ENCODE measurements around the gene HMGA1. TPM values are rescaled to one million over a fixed set of nuclear protein-coding genes. Genes with fewer than 3 reads are reported as not detected.

The HMGA1 gene
- total RNA-seq, 1 donor from 2014 or later, result 16.3 TPM

DNA sequence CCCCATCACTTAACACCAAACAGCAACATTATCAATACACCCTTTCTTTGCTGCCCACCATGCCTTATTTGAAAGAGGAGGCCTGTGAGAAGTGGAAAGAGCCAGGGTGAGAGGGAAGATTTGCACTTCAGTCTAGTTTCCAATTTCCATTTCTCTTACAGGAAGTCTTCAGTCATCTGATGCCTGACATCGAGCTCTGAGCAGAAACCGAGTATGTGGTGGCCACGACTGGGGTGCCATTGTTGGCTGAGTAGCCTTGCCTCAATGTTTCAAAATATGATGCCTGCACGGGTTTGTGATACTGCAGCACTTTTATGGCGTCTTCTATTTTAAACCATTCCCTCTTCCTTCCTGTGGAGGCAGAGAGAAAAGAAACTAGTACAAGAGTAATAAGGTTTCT, 51.9 kb downstream of the HMGA1 start:
- DNase-seq (ENCODE audit: low read depth in 2 of 2), result peak in 1 of 2 donors; percentile 14

DNA sequence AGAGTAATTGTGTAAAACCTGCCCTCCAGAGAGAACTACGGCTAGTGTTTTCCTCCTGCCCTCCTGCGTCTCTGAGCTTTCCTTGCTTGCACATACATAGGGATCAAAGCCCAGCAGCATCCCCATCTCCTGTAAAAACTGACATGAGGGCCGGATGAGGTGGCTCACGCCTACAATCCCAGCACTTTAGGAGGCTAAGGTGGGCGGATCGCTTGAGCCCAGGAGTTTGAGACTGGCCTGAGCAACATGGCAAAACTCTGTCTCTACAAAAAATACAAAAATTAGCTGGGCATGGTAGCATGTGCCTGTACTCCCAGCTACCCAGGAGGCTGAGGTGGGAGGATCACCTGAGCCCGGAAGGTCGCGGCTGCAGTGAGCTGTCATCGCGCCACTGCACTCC, 52.5 kb downstream of the HMGA1 start:
- DNase-seq (ENCODE audit: low read depth in 2 of 2), result no peak

DNA sequence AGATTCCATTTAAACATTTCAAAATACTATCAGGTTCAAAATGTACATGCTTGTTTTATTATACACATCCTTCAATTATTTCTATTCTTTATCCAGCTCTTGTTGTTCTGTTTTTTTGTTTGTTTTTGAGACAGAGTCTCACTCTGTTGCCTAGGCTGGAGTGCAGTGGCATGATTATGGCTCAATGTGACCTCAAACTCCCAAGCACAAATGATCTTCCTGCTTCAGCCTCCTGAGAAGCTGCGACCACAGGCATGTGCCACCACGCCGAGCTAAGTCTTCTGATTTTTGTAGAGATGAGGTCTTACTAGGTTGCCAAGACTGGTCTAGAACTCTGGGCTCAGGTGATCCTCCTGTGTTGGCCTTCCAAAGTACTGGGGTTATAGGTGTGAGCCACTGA, 56.3 kb downstream of the HMGA1 start:
- DNase-seq (ENCODE audit: low read depth in 2 of 2), result no peak

DNA sequence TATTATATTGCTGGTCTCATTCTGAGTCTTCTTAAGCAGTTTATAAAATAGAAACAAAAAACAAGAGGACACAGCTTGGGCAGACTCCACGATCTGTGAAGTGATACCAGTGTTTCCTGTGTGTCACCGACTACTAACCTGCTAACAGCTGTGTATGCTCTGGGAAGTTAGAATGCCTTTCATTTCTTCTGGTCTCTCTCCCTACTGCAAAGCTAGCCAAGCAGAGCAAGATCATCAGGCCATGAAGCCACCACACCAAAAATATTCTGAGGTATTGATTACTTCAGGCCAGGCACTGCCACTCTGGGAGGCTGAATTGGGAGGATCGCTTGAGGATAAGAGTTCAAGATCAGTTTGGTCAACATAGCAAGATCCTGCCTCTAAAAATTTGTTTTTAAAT, 59.0 kb downstream of the HMGA1 start:
- DNase-seq (ENCODE audit: low read depth in 2 of 2), result peak in 1 of 2 donors; percentile 64

Other genes starting within 250 kb of the HMGA1 start
- not detected in 2 replicates for gene GRM4, start 90.8 kb upstream of the HMGA1 start, total RNA-seq
- gene SMIM29, start 12.1 kb downstream of the HMGA1 start, total RNA-seq, result 16.1 and 22.6 TPM in 2 replicates
- gene NUDT3, start 155.8 kb downstream of the HMGA1 start, total RNA-seq, result 17.1 and 19.4 TPM in 2 replicates
- gene RPS10, start 189.2 kb downstream of the HMGA1 start, total RNA-seq, result 1,235 and 1,478 TPM in 2 replicates
- gene PACSIN1, start 229.2 kb downstream of the HMGA1 start, total RNA-seq, result not detected in 2 replicates